Measurements from ENCODE around the gene RNF32.
"Not testable (repeated sequence)": the region's sequence is repeated elsewhere in the genome, so short reads cannot be mapped to it uniquely, and the experiment has no call there.

RNF32 gene

GRCh38 chr7:156614434-156615264 lies 25.9 kb upstream of the RNF32 start:
- DNase-seq: no peak

DNA sequence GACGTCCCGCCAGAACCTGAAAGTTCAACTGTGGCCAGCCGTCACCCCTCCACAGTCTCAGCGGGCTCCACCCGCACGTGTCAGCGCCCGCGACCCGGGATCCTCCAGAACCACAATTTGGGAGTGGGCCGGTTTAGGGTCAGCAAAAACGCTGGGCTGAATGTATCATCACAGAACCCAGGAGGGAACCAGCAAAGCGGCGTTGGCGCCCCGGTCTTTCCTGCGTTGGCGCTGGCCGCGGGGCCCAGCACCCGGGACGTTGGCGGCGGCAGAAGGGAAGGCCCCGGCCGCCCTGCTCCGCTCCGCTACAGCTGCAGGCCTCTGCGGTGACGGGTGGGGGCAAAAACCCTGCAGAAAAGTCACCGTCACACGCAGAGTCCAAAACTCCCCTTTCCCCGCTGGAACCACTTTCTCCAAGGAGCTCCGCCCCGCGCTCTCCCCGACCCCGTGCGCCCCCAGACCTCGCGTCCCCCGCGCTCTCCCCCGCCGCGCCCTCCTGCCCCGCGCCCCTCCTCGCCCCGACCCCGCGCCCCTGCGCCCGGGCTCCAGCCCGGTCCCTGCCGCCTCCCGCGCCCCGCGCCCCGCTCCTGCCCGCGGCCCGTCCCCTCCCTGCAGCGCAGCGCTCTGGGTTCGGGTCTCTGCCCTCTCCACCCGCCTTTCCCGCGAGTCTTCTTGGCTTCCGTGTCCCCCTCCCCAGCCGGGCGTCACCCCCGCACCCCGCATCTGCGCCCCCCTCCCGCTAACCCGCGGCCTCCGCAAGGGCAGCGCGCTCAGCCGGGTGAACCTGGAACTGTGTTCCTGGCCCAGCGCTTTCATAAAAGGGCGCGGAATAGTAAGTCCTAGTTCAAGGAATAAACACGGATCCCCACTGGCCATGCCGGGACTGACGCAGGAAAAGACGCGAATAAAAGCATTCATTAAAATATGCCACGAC lies 24.0 kb upstream of the RNF32 start:
- no peak for DNase-seq

DNA sequence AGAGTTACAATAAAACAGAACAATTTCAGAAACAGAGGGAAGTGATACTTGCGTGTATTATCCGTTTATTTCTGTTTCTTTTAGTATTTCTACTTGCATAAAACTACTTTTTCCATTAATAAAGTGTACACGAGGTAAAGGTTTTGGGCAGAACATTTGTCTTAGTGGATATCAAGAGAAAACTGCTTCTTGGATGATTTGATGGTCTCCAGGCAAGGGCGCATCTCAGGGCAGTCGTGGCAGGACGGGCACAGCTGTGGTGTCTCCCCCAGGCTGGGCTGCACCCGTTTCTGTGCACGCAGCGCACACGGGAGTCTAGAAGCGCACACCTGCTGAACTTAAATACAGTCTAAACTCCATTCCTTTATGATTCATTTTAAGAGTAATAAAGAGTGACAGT lies 23.4 kb upstream of the RNF32 start:
- DNase-seq: no peak

DNA sequence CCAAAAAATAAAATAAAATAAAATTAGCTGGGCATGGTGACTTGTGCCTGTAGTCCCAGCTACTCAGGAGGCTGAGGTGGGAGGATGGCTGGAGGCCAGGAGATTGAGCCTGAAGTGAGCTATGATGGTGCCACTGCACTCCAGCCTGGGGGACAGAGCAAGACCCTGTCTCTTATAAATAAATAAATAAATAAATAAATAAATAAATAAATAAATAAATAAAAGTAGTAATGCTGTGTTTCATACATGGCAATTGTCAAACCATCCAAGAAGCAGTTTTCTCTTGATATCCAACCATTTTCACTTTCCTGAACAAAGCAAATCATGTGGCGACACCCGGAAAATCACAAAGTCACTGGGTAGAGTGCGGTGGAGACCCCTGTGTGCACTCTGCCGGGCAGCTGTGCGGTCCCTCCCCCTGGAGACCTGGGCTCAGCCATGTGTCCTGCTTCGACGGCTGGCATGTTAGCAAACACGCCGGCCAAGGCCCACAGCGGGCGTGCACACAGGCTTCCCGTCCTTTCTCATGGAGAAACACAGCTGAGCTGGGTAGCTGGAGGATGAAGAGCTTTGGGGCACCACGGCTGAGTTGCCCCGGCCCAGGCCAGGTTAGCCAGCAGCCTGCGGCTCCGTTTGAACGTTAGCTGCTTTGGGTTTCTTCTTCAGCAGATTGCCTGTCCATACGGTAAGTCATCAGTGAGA lies 22.3 kb upstream of the RNF32 start:
- DNase-seq: no peak

DNA sequence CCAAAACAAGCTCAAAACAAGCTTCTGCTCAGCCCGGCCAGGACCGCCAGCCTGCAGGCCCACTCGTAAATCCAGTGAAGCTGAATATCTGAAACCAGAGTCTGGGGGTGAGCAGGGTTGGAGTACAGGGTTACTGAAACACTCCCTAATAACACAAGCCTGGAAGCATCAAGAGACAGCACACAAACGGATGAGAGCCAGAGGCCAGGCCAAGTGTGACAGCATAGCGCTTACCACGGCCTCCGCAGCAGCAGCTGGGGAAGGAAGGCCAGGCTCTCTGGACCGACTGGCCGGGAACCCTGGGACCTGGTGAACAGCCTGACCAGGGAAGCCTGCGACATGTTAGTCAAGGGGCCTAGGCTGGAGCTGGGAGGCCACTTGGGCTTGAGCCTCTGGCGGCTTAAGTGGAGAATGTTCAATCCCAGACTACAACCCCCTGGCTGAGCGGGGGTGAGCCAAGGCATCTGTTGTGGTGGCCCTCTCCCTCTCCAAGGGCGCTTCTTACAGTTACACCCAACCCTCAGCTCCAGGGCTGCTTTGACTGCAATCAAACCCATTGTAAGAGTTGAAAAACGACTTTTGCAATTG lies 21.7 kb upstream of the RNF32 start:
- no peak for DNase-seq

DNA sequence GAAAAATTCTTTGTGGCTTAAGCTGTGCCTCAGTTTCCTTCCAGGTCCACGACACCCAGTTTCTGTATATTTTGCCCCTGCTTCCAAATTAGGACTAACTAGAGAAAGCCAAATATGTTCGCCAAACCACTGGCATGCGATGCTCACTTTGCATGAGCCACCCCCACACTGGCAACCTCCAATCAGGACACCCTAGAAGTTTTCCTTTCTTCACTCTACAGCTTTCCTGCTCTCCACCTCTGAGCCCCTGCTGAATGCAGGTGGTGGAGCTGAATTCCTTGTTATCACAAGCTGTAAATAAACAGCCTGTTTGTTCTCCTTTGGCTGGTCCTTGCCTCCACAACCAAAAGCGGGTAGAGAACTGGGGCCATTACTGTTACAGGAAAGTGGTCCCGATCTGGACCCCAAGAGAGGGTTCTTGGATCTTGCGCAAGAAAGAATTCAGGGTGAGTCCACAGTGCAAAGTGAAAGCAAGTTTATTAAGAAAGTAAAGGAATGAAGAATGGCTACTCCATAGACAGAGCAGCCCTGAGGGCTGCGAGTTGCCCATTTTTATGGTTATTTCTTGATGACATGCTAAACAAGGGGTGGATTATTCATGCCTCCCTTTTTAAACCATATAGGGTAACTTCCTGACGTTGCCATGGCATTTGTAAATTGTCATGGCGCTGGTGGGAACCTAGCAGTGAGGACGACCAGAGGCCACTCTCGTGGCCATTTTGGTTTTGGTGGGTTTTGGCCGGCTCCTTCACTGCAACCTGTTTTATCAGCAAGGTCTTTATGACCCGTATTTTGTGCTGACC lies 20.9 kb upstream of the RNF32 start:
- DNase-seq: not testable (repeated sequence)

GRCh38 chr7:156620291-156620675 lies 20.3 kb upstream of the RNF32 start:
- no peak for DNase-seq

DNA sequence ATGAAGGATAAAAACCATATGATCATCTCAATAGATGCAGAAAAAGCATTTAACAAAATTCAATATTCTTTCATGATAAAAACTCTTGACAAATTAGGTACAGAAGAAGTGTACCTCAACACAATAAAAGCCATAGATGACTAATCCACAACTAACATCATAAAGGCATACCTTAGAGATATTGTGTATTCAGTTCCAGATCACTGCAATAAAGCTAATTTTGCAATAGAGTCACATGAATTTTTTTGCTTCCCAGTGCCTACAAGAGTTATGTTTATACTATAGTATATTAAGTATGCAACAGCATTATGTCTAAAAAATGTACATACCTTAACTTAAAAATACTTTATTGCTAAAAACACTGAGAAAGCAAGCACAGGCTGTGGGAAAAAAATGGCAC lies 18.9 kb upstream of the RNF32 start:
- DNase-seq: no peak

DNA sequence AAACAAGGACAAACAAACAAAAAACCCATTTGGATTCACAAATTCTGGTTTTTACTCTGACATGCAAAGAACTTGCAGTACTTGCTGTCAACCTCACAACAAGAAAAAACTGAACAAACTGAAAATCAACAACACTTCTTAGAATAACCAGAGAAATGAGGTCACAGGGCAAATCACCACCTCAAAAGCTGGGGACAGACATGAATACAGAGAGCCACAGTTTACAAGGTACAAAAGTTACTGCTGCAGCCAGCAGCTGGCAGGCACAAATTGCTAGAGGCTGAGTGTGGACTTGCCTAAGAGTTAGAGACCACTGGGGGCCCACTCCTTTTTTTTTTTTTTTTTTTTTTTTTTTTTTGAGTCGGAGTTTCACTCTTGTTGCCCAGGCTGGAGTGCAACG lies 15.0 kb upstream of the RNF32 start:
- DNase-seq: no peak

DNA sequence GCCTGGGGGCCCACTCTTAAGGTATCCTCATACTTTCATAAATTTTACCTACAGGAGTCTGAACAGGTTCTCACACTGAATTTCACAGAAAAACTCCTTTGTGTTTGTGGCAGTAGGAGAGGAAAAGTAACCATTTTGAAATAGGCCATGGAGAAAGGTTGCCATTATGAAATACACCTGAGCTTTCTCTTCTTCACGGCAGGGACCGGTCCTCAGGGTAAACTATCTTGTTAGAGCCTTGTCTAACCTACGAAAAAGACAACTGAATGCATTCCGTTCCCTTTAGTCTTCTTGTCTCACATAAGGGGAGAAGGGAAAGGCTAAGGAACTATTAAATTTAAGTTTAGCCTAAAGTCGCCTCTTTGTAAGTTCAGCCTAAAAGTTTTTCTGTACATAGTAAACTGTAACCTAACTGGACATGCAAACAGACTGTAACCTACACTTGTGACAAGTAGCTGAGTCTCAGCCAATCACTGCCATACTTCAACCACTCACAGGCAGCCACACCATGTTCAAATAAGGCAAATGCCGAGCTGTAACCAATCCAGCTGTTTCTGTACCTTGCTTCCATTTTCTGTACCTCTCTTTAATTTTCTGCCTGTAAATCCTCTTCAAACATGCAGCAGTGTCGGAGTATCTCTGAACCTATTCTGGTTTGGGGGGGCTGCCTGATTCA lies 14.2 kb upstream of the RNF32 start:
- no peak for DNase-seq

DNA sequence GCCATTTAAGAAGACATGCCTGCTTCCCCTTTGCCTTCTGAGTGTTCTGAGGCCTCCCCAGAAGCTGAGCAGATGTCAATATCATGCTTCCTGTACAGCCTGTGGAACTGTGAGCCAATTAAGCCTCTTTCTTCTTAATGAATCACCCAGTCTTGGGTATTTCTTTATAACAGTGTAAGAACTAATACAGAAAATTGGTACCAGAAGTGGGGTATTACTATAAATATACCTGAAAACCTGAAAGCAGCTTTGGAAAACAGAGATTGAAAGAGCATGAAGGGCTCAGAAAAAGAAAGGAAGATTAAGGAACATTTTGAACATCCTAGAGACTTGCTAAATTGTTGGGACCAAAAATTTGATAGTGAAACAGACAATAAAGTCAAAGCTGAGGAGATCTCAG lies 12.0 kb upstream of the RNF32 start:
- no peak for DNase-seq

DNA sequence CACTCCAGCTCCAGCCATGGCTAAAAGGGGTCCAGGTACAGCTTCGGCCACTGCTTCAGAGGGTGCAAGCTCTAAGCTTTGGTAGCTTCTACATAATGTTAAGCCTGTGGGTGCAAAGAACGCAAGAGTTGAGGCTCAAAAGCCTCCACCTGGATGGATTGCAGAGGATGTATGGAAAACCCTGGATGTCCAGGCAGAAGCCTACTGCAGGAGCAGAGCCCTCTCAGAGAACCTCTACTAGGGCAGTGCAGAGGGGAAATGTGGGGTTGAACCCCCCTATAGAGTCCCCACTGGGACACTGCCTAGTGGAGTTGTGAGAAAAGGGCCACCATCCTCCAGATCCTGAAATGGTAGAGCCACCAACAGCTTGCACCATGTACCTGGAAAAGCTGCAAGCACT lies 10.7 kb upstream of the RNF32 start:
- no peak for DNase-seq

GRCh38 chr7:156634117-156634516 lies 6.5 kb upstream of the RNF32 start:
- no peak for DNase-seq

DNA sequence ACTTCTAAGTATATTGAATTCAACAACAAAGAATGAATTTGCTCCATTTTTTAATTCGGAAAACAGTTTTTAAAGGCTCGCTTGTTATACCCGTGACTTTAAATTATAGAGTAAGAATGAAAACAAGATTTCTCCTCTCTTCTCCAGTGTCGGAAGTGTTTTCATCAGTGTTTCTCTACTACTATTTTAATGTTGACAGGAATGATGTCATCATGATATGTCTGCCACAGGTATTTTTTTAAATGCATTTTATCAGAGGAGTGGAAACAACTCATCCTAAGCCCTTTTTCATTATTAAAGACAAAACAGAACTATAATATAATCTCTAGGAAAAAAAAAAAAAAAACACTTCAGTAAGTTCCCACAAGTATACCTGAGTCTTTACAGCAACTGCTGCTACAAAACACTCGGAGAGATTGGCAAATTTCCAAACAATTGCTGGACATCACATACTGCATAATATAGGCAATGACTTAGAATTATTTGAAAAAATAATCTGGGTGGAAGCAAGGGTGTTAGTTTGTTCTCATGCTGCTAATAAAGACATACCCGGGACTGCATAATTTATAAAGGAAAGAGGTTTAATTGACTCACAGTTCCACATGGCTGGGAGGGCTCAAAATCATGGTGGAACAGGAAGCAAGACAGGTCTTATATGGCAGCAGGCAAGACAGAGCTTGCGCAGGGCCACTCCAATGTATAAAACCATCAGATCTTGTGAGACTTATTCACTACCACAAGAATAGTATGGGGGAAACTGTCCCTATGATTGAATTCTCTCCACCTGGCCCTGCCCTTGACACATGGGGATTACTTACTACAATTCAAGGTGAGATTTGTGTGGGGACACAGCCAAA lies 4.8 kb upstream of the RNF32 start:
- no peak for DNase-seq

GRCh38 chr7:156637093-156637492 lies 3.5 kb upstream of the RNF32 start:
- DNase-seq: not testable (repeated sequence)

- no peak for DNase-seq
These were observed 2.0 kb upstream of the RNF32 start for GRCh38 chr7:156638443-156639077.

DNA sequence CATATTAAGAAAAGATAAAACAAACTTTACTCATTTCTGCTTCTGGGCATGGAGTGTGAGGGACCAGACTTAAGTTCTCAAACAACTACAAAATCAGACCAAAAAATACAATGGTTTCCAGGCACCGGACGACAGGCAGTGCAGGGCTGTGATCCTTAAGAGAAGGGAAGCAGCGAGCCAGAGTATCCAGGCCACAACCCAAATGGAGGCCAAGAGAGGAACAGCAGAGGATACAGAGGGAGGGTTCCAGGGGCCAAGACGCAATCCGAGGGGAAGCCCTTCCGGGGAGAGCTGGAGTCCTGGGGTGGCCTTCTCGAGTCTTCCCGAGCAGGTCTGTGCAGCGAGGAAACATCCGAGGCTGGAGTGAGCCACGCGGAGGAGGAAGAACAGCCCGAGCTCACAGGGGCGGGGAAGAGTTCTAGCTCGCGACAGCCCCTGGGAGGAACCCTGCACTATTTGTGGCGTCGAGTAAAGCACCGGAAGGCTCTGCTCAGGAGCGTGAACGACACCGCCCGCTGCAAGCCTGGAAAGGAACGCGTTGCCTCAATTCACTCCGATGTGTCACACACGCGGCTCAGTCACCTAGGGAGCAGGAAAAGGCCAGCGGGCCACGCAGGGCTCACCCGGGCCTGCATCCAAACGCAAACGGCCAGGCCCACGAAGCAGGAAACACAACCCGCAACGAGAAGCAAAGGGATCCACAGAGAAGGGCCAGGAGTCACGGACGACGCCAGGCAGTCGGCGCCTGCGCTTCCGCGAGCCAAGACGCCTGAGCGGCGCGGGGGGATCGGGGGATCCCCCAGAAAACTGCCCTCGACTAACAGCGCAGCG lies 933 bp upstream of the RNF32 start:
- DNase-seq: no peak

GRCh38 chr7:156640949-156641485 lies 443 bp downstream of the RNF32 start:
- peak; percentile 28 to 40 for DNase-seq

All from activated CD4-positive, alpha-beta T cell treated with anti-CD3 and anti-CD28 coated beads for 4 hours (primary cell).